Vagina (tissue), 2 donors: Measurements from ENCODE around the gene PDE6C. TPM values are rescaled to one million over a fixed set of nuclear protein-coding genes. Genes with fewer than 3 reads are reported as not detected.

Experiments used
- DNase-seq, 2 donors: peaks; one replicate each; pipeline ENCODE4 v3.0.0-alpha.2; 2017; ENCODE audit errors: extremely low spot score in 2 of 2
- H3K27ac ChIP-seq: fragments of 200-600 bp; sonication (generic); one replicate; pipeline ENCODE4 v1.5.1; 2019
- H3K27me3 ChIP-seq: fragments of 200-600 bp; sonication (generic); one replicate; pipeline ENCODE4 v1.5.1; 2019
- H3K36me3 ChIP-seq, 2 donors: fragments of 200-600 bp; sonication (generic); one replicate each; pipeline ENCODE4 v1.5.1; 2017 to 2019
- H3K4me1 ChIP-seq: fragments of 200-600 bp; sonication (generic); one replicate; pipeline ENCODE4 v1.5.1; 2019
- H3K4me3 ChIP-seq, 2 donors: fragments of 200-600 bp; sonication (generic); 1 replicate in 1 of 2; 2 replicates in 1 of 2; pipeline ENCODE4 v1.5.1; 2016 to 2019
- H3K9me3 ChIP-seq: fragments of 200-600 bp; sonication (generic); one replicate; pipeline ENCODE4 v1.5.1; 2019
- CTCF ChIP-seq, 3 experiments: fragments of 450-650 bp in 2 of 3; fragments of 200-600 bp in 1 of 3; sonication (generic) in 1 of 3; IDR thresholded peaks; one replicate each; pipeline ENCODE4 v1.5.1; 2017 to 2019; ENCODE audit warnings: antibody characterized with exemption in 3 of 3, mild to moderate bottlenecking in 2 of 3, moderate library complexity in 2 of 3
- POLR2A ChIP-seq, 2 donors: fragments of 450-650 bp; IDR thresholded peaks; one replicate each; pipeline ENCODE4 v1.6.1; 2017; ENCODE audit warnings: antibody characterized with exemption in 2 of 2, mild to moderate bottlenecking in 2 of 2, moderate library complexity in 2 of 2
- POLR2AphosphoS5 ChIP-seq, 2 donors: sonication (generic); formaldehyde crosslinking; IDR thresholded peaks; one replicate each; pipeline ENCODE4 v1.9.0; 2017; ENCODE audit warnings: antibody characterized with exemption in 2 of 2, mild to moderate bottlenecking in 2 of 2, low read depth in 1 of 2; ENCODE audit not compliant: insufficient read depth in 1 of 2
- intact Hi-C: fragments of 100-400 bp; cut with DNase I; formaldehyde crosslinking; loops from one replicate; pipeline ENCODE4 v1.15.1; 2023
- total RNA-seq: library from RNA; depleted of rRNA; stranded (reverse); fragments of >200 nt; gene quantifications from one replicate; pipeline ENCODE4 v1.2.3, GENCODE V29; 2016

The PDE6C gene
- total RNA-seq, 1 donor from 2014 or later = not detected

- no peak for DNase-seq
- intact Hi-C loops = no loop called here
- Histone ChIP-seq H3K4me1 (peaks cover 14% of the 10 kb centered on the region), H3K4me3 (no peak overlapping the region), H3K27ac (no peak overlapping the region), H3K9me3 (no peaks in the 10 kb centered on the region), H3K27me3 (no peaks in the 10 kb centered on the region), H3K36me3 (no peaks in the 10 kb centered on the region)
- TF ChIP-seq POLR2A (IDR thresholded peaks at IDR 0.05) (no peak), POLR2AphosphoS5 (IDR thresholded peaks at IDR 0.05; ENCODE audit: insufficient read depth in 1 of 2, low read depth in 1 of 2) (no peak), CTCF (IDR thresholded peaks at IDR 0.05) (no peak)
Measured at GRCh38 chr10:93570383-93570782, 42.0 kb upstream of the PDE6C start.

GRCh38 chr10:93572606-93573005, 39.7 kb upstream of the PDE6C start:
- TF ChIP-seq POLR2AphosphoS5 (IDR thresholded peaks at IDR 0.05; ENCODE audit: insufficient read depth in 1 of 2, low read depth in 1 of 2) (no peak), CTCF (IDR thresholded peaks at IDR 0.05) (no peak), POLR2A (IDR thresholded peaks at IDR 0.05) (no peak)
- Histone ChIP-seq H3K27me3 (no peaks in the 10 kb centered on the region), H3K9me3 (no peaks in the 10 kb centered on the region), H3K4me1 (no peaks in the 10 kb centered on the region), H3K4me3 (no peak overlapping the region), H3K27ac (no peak overlapping the region), H3K36me3 (no peaks in the 10 kb centered on the region)
- intact Hi-C loops = no loop called here
- DNase-seq = no peak

- no peaks in the 10 kb centered on the region for H3K9me3 ChIP-seq
- H3K27ac ChIP-seq = no peak overlapping the region
- H3K4me3 ChIP-seq = no peak overlapping the region
- TF ChIP-seq CTCF (IDR thresholded peaks at IDR 0.05) = no peak
- no peak for TF ChIP-seq POLR2AphosphoS5 (IDR thresholded peaks at IDR 0.05; ENCODE audit: insufficient read depth in 1 of 2, low read depth in 1 of 2)
- no peak for TF ChIP-seq POLR2A (IDR thresholded peaks at IDR 0.05)
- intact Hi-C loops = no loop called here
- no peaks in the 10 kb centered on the region for H3K27me3 ChIP-seq
- no peaks in the 10 kb centered on the region for H3K36me3 ChIP-seq
- DNase-seq = no peak
- H3K4me1 ChIP-seq = no peaks in the 10 kb centered on the region
Measured at GRCh38 chr10:93573051-93573909, 39.1 kb upstream of the PDE6C start.

- DNase-seq = no peak
- Histone ChIP-seq H3K4me1 (no peaks in the 10 kb centered on the region), H3K9me3 (no peaks in the 10 kb centered on the region), H3K4me3 (no peak overlapping the region), H3K36me3 (no peaks in the 10 kb centered on the region), H3K27me3 (no peaks in the 10 kb centered on the region), H3K27ac (no peak overlapping the region)
- TF ChIP-seq CTCF (IDR thresholded peaks at IDR 0.05) = no peak
- TF ChIP-seq POLR2AphosphoS5 (IDR thresholded peaks at IDR 0.05; ENCODE audit: insufficient read depth in 1 of 2, low read depth in 1 of 2) = no peak
- TF ChIP-seq POLR2A (IDR thresholded peaks at IDR 0.05) = no peak
- intact Hi-C loops = no loop called here
Measured at GRCh38 chr10:93573924-93574323, 38.4 kb upstream of the PDE6C start.

- no peak for DNase-seq
Measured at GRCh38 chr10:93576888-93577287, 35.4 kb upstream of the PDE6C start.

More at GRCh38 chr10:93576888-93577287, 35.4 kb upstream of the PDE6C start:
- Histone ChIP-seq H3K4me3 (no peak overlapping the region), H3K27me3 (no peaks in the 10 kb centered on the region), H3K9me3 (no peaks in the 10 kb centered on the region), H3K27ac (no peak overlapping the region), H3K4me1 (no peaks in the 10 kb centered on the region), H3K36me3 (no peaks in the 10 kb centered on the region)
- intact Hi-C loops = no loop called here
- TF ChIP-seq POLR2AphosphoS5 (IDR thresholded peaks at IDR 0.05; ENCODE audit: insufficient read depth in 1 of 2, low read depth in 1 of 2) (no peak), CTCF (IDR thresholded peaks at IDR 0.05) (no peak), POLR2A (IDR thresholded peaks at IDR 0.05) (no peak)
